Endothelial cell (in vitro differentiated cells): ENCODE measurements around the gene NRK. TPM values are rescaled to one million over a fixed set of nuclear protein-coding genes. Genes with fewer than 3 reads are reported as not detected.
"Not testable (repeated sequence)": the region's sequence is repeated elsewhere in the genome, so short reads cannot be mapped to it uniquely, and the experiment has no call there.

Experiments
- DNase-seq: peaks from one replicate; pipeline ENCODE4 v3.0.0; 2021; ENCODE audit warnings: low spot score
- H3K27ac Mint-ChIP-seq: one replicate; pipeline ENCODE4 v1.8.0; 2021; ENCODE audit warnings: mixed read lengths, inconsistent platforms; ENCODE audit not compliant: unreplicated experiment
- H3K27me3 Mint-ChIP-seq: one replicate; pipeline ENCODE4 v1.8.0; 2021; ENCODE audit warnings: mild to moderate bottlenecking, moderate library complexity, mixed read lengths, inconsistent platforms; ENCODE audit not compliant: unreplicated experiment
- H3K36me3 Mint-ChIP-seq: one replicate; pipeline ENCODE4 v1.8.0; 2021; ENCODE audit warnings: mild to moderate bottlenecking, low read depth, mixed read lengths, inconsistent platforms; ENCODE audit not compliant: unreplicated experiment
- H3K4me1 Mint-ChIP-seq: one replicate; pipeline ENCODE4 v1.8.0; 2021; ENCODE audit warnings: mild to moderate bottlenecking, mixed read lengths, inconsistent platforms; ENCODE audit not compliant: unreplicated experiment
- H3K4me3 Mint-ChIP-seq: one replicate; pipeline ENCODE4 v1.8.0; 2021; ENCODE audit warnings: mild to moderate bottlenecking, mixed read lengths, inconsistent platforms; ENCODE audit not compliant: unreplicated experiment
- H3K9me3 Mint-ChIP-seq: one replicate; pipeline ENCODE4 v1.8.0; 2021; ENCODE audit warnings: mixed read lengths, inconsistent platforms; ENCODE audit not compliant: unreplicated experiment
- CTCF ChIP-seq: fragments of 200-600 bp; sonication (generic); IDR thresholded peaks from one replicate; pipeline ENCODE4 v1.5.0; 2021; ENCODE audit warnings: antibody characterized with exemption; ENCODE audit not compliant: unreplicated experiment
- total RNA-seq: library from RNA; stranded (reverse); fragmentation: NEBNext Ultra II Directional; extraction: Animal tissue kit (Norgen Biotek cat#: 25700); gene quantifications from one replicate; pipeline ENCODE4 v1.2.1, GENCODE V29; 2021; ENCODE audit not compliant: unreplicated experiment

The NRK gene
- total RNA-seq, 1 donor from 2014 or later: 1.8 TPM

- no peak for TF ChIP-seq CTCF
- Mint-ChIP-seq H3K36me3 (peaks cover 6% of the 10 kb centered on the region), H3K4me3 (no peak overlapping the region), H3K4me1 (no peaks in the 10 kb centered on the region), H3K27me3 (peaks cover 2% of the 10 kb centered on the region), H3K27ac (no peak overlapping the region), H3K9me3 (peaks cover 14% of the 10 kb centered on the region)
- DNase-seq: no peak
Observed at GRCh38 chrX:105981772-105982485, 159.6 kb downstream of the NRK start.

- H3K27ac Mint-ChIP-seq, H3K27me3 Mint-ChIP-seq, H3K4me3 Mint-ChIP-seq, DNase-seq, H3K36me3 Mint-ChIP-seq, H3K4me1 Mint-ChIP-seq: not testable (repeated sequence)
- H3K9me3 Mint-ChIP-seq: peaks cover 14% of the 10 kb centered on the region
Observed at GRCh38 chrX:105988487-105988886, 166.1 kb downstream of the NRK start.

- H3K27me3 Mint-ChIP-seq: peaks cover 5% of the 10 kb centered on the region
- H3K9me3 Mint-ChIP-seq: peaks cover 3% of the 10 kb centered on the region
- TF ChIP-seq CTCF: no peak
- H3K4me1 Mint-ChIP-seq: no peaks in the 10 kb centered on the region
- no peak overlapping the region for H3K27ac Mint-ChIP-seq
- H3K4me3 Mint-ChIP-seq: no peak overlapping the region
- DNase-seq: no peak
- no peaks in the 10 kb centered on the region for H3K36me3 Mint-ChIP-seq
Observed at GRCh38 chrX:105999294-105999693, 177.0 kb downstream of the NRK start.

GRCh38 chrX:106000203-106000602 lies 177.9 kb downstream of the NRK start:
- no peak for DNase-seq
- H3K9me3 Mint-ChIP-seq: peaks cover under 1% of the 10 kb centered on the region
- H3K27ac Mint-ChIP-seq: no peak overlapping the region
- no peaks in the 10 kb centered on the region for H3K4me1 Mint-ChIP-seq
- no peak for TF ChIP-seq CTCF
- H3K27me3 Mint-ChIP-seq: peaks cover 5% of the 10 kb centered on the region
- no peaks in the 10 kb centered on the region for H3K36me3 Mint-ChIP-seq
- no peak overlapping the region for H3K4me3 Mint-ChIP-seq

GRCh38 chrX:106000609-106001008 lies 178.3 kb downstream of the NRK start:
- H3K4me3 Mint-ChIP-seq, H3K9me3 Mint-ChIP-seq, DNase-seq, H3K4me1 Mint-ChIP-seq, H3K27ac Mint-ChIP-seq, H3K27me3 Mint-ChIP-seq, H3K36me3 Mint-ChIP-seq: not testable (repeated sequence)

- no peaks in the 10 kb centered on the region for H3K4me1 Mint-ChIP-seq
Observed at GRCh38 chrX:106005684-106006083, 183.3 kb downstream of the NRK start.

More at GRCh38 chrX:106005684-106006083, 183.3 kb downstream of the NRK start:
- H3K4me3 Mint-ChIP-seq: no peak overlapping the region
- TF ChIP-seq CTCF: no peak
- no peak for DNase-seq
- no peaks in the 10 kb centered on the region for H3K9me3 Mint-ChIP-seq
- H3K27me3 Mint-ChIP-seq: no peaks in the 10 kb centered on the region
- no peak overlapping the region for H3K27ac Mint-ChIP-seq
- H3K36me3 Mint-ChIP-seq: no peaks in the 10 kb centered on the region
